Erythroblast (primary cell): ENCODE data around the gene GADD45A.

Experiments
- DNase-seq, 2 experiments: peaks; one replicate each; lab custom pipeline; 2025; lab: John Stamatoyannopoulos, UW
- GATA1 ChIP-seq: IDR thresholded peaks from 2 replicates; pipeline ENCODE4 v1.6.1; 2011; ENCODE audit warnings: low read depth, mild to moderate bottlenecking, control low read depth, low read length, moderate library complexity
- POLR2A ChIP-seq: IDR thresholded peaks from 2 replicates; pipeline ENCODE4 v1.6.1; 2011; ENCODE audit warnings: mild to moderate bottlenecking, low read length

The GADD45A gene

DNA sequence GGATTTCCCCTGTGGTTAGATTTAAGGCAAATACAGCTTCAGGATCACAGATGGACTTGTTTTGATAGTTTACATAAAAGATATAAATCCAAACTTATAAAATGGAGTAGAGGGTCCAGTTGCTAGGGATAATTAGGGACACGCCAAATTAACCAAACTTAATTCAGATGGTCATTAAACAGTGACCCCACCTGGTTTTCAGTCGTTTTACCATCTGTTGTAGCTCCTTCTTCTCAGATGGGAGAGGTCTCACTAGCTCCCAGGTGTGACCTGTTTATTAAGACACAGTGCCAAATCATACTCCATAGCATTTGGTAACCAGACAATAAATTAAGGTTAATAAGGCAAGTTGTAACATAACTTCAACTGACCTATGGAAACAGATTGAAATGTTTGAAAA lies 8.1 kb upstream of the GADD45A start:
- no peak for DNase-seq
- TF ChIP-seq GATA1 (no peak), POLR2A (no peak)

DNA sequence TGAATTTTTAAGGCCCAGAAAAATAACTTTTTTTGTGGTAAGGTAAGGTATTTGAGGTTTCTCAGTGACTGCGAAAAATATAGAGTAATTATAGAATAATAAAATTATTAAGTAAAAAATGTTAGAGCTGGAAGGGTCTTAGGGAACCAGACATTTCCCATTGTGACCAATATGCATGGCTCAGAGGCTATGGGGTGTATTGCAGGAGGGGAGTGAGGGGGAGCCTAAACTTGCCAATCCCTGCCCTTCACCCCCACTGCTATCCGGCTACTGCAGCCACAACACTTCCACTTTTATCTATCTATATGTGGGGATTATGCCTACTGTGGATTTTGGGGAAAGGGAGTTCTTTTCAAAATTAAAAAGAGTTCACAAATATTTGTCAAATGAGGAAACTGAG lies 7.6 kb upstream of the GADD45A start:
- TF ChIP-seq POLR2A (no peak), GATA1 (no peak)
- no peak for DNase-seq

DNA sequence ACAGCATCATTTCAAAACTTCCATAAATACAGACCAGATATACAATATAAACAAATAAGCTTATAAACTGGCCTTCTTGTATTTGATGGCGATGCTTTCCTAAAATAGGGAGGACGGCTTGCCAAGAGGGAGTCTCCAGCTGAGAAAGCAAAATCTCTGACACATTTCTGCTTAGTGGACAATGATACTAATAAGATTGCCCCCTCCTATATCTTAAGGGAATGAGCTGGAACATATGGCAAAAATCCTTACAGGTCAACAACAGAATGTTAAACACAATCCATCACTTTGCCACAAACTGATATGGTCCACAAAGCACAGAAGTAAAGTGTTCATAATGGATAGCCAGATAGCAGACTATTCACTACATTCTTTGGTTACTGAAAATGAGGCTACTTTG lies 7.1 kb upstream of the GADD45A start:
- TF ChIP-seq POLR2A (no peak), GATA1 (no peak)
- no peak for DNase-seq

DNA sequence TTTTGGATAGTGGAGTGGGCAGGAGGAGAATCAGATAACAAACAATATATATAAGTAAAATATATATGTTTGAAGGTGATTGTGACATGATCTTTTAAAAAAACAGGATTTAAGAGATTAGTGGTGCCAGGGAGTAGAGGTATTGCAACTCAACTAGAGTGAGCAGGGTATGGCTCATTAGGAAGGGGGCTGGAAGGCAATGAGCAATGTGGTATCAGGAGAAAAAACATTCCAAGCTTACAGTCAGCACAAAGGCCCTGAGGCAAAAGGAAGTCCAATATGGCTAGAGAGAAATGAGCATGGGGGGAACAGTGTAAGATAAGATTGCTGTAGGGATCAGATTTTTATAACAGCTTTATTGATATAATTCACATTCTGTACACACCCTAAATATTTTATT lies 5.3 kb upstream of the GADD45A start:
- TF ChIP-seq GATA1 (no peak), POLR2A (no peak)
- no peak for DNase-seq

DNA sequence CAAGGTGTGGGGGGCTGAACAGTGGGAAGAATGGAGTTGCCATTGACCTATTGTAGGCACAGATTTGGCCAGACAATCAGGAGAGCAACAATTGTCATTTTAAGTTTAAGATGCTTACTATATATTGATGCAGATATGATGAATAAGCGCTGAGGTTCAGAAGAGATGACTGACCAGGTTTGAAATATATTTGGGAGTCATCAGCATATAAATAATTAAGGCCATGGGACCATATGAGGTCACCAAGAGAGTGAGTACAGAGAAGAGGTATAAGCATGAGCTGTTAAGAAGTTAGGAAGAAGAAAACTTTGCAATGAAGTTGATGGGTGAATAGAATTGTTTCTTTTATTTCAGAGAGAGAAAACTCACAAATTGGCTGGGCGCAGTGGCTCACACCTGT lies 4.5 kb upstream of the GADD45A start:
- DNase-seq, result no peak
- no peak for TF ChIP-seq GATA1
- no peak for TF ChIP-seq POLR2A

DNA sequence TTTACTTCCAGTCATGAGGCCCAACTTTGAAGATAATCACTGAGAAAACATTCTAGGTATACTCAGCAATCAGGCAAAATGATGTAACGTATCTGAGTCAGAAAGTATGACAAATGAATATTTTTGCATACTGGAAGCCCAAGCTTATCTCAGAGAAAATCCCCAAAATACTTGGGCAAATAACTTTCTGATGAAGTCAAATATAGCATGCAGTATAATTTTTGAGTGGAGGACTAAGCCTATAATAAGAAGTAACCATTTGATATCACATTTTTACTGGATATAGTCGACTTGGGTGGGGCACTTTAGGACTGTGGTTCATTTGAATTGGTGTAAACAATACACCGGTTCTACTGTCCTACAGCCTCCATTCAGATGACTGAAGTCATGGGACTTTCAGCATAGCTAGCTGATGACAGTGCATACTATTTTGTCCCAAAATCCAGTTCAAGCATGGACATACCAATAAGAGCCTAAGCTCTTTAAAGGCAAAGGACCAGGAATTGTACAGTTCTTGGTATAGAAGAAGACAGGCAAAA lies 2.3 kb upstream of the GADD45A start:
- TF ChIP-seq POLR2A (no peak), GATA1 (no peak)
- DNase-seq, result peak; percentile 66 to 87

DNA sequence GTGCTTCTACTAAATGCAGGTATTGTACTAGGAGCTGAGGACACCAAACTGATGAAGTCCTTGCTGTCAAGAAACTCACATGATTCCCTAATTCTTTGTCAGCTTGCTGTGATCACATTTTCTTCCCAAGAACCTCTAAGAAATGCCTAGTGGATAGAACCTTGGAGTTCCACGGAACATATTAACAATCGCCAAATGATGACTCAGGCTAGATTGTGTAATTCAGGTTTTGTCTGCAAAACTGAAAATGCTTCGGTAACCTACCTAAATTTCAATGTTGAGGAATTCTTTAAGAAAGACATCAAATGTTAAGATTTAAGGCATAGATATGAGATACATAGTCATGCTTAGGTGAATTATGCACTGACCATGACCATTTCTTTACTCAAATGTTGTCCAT lies 1.7 kb upstream of the GADD45A start:
- DNase-seq, result peak in 1 of 2 experiments; percentile 73
- no peak for TF ChIP-seq GATA1
- TF ChIP-seq POLR2A, result no peak

DNA sequence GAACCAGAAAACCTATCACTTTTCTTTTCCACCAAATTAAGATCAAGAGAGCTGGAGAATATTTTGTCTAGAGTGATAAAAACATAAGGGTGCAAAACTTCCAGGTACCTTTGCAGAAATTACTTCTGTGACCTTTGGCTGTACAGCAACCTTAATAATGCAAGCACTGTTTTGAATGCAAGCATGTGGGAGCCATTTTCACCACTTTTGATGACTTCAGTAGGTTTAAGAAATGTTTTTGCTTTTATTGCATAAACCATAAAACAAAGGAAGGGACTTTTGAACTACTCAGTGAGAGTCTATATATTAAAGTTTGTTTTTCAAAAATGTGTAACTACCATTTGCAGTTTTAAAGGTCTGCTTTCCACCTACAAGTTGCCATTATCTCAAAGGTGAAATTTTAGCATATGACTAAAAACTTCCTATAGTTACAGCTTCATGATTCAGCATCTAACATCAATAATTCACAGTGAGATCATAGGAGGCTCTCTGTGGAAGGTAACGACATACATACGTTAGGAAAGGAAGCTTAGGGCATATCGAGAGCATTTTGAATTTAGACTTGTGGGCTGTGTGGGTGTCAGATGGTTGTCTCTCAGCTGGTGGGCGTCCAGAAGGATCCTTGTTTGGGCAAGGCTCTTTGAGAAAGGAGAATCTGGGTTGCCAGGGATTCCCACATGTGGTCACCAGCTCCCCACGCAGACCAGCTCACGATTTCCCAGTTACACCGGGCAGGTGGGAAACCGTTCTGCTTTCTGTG lies 1.1 kb upstream of the GADD45A start:
- peak; percentile 24 to 78 for DNase-seq

DNA sequence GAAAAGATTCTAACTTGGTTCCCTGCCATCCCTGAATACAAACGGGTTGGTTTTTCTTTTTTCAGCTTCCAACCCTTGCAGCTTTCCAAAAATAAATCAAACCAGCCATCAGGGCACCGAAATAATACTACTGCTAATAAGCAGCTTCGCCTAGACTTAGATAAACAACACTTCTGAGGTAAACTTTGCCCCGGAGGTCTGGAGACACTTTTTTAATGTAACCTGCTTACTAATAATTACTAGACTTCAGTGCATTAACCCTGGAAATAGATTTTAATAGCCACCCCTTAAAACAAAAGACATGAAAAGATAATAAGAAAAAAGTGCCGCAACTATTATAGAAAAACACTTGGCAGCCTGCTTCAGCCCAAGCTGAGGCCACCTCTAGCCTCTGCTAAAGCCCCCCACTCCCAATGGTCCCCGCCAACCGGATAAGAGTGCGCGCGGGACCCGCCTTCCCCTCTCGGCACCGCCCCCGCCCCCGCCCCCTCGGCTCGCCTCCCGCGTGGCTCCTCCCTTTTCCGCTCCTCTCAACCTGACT lies 405 bp upstream of the GADD45A start:
- DNase-seq, result no peak
- no peak for TF ChIP-seq GATA1
- TF ChIP-seq POLR2A, result no peak

More for the DNA sequence above, 1.1 kb upstream of the GADD45A start:
- no peak for TF ChIP-seq POLR2A

DNA sequence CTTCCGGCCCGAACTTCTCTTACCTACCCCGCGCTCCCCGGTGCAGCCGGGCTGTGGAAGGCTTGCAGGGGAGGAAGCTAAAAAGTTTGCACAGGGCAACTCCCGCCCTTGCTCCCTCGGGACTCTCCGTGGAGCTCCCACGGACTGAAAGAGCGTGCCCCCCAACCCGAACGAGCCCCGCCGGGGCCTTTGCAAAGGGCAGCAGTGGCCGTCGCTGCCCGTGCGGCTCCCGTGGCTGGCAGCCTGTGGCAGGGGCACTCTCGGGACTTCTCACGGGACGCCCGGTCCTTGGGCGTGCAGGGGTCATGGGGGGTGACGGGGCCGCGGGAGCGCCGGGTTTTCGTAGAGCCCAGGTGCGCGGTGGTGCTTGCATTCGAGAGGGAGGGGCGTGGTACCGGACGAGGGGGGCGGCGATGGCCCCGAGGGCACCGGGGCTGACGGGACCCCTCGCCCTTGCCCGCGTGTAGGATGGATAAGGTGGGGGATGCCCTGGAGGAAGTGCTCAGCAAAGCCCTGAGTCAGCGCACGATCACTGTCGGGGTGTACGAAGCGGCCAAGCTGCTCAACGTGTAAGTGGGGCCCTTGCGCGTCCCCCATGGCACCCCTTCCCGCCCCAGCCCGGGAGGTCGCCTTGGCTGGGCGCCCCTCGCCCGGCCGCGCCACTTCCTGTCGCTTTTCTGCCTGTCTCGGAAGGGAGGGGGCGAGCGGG lies 711 bp downstream of the GADD45A start:
- DNase-seq, result peak; percentile 79 to 90

DNA sequence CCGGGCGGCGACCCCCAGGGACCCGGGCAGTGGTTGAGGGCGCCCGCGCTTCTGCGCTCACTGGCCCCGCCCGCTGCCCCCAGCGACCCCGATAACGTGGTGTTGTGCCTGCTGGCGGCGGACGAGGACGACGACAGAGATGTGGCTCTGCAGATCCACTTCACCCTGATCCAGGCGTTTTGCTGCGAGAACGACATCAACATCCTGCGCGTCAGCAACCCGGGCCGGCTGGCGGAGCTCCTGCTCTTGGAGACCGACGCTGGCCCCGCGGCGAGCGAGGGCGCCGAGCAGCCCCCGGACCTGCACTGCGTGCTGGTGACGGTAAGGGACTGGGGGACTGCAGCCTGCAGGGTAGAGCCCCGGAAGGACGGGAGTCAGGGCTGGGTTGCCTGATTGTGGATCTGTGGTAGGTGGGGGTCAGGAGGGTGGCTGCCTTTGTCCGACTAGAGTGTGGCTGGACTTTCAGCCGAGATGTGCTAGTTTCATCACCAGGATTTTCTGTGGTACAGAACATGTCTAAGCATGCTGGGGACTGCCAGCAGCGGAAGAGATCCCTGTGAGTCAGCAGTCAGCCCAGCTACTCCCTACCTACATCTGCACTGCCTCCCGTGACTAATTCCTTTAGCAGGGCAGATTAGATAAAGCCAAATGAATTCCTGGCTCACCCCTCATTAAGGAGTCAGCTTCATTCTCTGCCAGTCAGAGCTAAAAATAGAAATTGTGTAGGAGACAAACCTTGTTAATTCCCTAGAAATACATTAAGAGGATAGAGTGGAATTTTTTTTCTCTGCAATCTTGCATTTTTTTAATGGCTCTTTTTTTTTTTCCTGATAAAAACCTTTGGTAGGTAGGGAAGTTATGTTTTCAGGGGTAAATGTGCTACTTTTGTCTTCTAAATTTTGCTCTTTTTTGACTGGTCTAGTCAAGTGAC lies 1.5 kb downstream of the GADD45A start:
- DNase-seq, result peak; percentile 93 to 96
- TF ChIP-seq POLR2A (peak; percentile 96), GATA1 (no peak)

More for the DNA sequence above, 711 bp downstream of the GADD45A start:
- no peak for TF ChIP-seq GATA1
- TF ChIP-seq POLR2A, result no peak

DNA sequence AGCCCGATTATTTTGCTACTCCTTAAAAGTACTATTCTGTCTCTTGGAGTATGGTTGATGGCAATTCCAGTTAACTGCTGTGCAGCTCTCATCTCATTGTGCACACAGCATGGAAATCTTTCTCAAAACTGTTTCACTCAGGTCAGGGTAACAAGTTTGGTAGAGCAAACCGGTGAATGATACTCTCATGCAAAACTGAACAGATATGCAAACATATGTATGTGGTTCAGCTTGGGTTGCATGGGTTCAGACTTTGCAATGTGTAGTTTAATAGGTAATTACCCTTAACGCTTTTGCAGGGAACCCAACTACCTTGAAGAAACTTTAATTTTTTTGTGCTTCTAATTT lies 2.2 kb downstream of the GADD45A start:
- TF ChIP-seq POLR2A, result no peak
- TF ChIP-seq GATA1, result no peak
- DNase-seq, result peak; percentile 42 to 82

DNA sequence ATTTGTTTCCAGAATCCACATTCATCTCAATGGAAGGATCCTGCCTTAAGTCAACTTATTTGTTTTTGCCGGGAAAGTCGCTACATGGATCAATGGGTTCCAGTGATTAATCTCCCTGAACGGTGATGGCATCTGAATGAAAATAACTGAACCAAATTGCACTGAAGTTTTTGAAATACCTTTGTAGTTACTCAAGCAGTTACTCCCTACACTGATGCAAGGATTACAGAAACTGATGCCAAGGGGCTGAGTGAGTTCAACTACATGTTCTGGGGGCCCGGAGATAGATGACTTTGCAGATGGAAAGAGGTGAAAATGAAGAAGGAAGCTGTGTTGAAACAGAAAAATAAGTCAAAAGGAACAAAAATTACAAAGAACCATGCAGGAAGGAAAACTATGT lies 2.6 kb downstream of the GADD45A start:
- DNase-seq, result peak; percentile 89 to 94
- TF ChIP-seq GATA1 (no peak), POLR2A (no peak)
